Effector CD4-positive, alpha-beta T cell (primary cell): ENCODE measurements around the gene DUSP21. TPM values are rescaled to one million over a fixed set of nuclear protein-coding genes. Genes with fewer than 3 reads are reported as not detected.
"Not testable (repeated sequence)": the region's sequence is repeated elsewhere in the genome, so short reads cannot be mapped to it uniquely, and the experiment has no call there.

Experiments
- DNase-seq: peaks from one replicate; pipeline ENCODE4 v3.0.0-alpha.2; 2020
- total RNA-seq: gene quantifications from one replicate; lab custom pipeline; 2026; lab: John Stamatoyannopoulos, UW

The DUSP21 gene
- total RNA-seq, result not detected

DNA sequence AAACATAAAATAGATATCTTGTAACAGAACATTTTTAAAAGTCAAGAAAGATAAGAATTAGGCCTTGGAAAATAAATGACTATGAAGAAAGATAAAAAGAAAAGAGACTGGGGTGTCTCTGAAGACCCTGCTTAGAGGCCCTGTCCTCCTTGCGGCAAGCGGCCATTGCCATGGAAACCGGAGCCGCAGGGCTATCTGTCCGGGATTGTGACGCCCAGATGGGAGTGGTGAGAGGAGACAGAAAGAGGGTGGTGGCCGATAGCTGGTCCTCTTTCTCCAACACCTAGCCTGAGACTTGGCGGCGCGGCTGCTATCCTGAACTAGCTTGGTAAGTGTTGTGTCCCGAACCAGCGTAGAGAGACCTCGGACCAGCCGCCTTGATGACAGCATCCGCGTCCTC lies at the start of gene DUSP21:
Gene DUSP21 (plus strand): TSS at position 269 of the 400 bp plus-strand sequence. CDS start 112 bp downstream, at position 381.
- no peak for DNase-seq

DNA sequence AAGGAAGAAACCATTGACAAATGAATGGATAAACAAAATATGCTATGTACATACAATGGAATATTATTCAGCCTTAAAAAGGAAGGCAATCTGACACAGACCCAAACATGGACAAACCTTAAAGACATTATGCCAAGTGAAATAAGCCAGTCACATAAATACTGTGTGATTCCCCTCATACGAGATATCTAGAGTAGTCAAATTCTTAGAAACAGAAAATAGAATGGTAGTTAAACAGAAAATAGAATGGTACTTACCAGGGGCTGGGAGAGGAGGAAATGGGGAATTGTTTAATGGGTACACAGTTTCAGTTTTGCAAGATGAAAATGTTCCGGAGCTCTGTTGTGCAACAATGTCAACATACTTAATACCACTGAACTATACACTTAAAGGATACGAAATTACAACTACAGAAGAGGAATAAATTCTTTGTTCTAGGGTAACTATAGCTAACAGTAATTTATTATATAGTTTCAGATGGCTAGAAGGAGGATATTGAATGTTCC lies 47.8 kb upstream of the DUSP21 start:
- no peak for DNase-seq

GRCh38 chrX:44802613-44803012 lies 41.2 kb upstream of the DUSP21 start:
- no peak for DNase-seq

DNA sequence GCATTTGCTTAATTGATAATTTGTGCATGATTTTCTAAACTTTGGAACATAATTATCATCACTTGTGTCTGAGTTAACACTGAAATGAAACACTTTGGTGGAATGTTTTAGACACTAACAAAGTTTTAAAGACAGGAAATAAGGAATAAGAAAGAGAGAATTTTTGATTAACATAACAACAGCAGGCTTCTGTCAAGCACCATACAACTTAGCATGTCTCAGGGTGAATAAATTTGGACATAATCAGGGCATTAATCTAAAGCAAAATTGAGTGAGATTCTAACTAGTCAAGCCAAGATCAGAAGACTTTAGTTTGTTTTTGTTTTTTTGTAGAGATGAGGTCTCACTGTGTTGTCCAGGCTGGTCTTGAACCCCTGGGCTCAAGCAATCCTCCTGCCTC lies 28.1 kb upstream of the DUSP21 start:
- DNase-seq, result no peak

- no peak for DNase-seq
Observed at GRCh38 chrX:44816367-44816766, 27.5 kb upstream of the DUSP21 start.

GRCh38 chrX:44817029-44817428 lies 26.8 kb upstream of the DUSP21 start:
- DNase-seq, result no peak

DNA sequence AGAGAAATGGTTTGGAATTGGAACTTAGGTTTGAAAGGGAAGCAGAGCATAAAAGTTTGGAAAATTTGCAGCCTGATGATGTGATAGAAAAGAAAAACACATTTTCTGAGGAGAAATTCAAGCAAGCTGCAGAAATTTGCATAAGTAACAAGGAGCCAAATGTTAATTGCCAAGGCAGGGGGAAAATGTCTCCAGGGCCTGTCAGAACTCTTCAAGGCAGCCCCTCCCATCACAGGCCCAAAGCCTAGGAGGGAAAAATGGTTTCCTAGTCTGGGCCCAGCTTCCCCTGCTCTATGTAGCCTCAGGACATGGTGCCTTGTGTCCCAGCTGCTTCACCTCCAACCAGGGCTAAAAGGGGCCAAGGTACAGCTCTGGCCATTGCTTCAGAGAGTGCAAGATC lies 21.2 kb upstream of the DUSP21 start:
- DNase-seq, result no peak

DNA sequence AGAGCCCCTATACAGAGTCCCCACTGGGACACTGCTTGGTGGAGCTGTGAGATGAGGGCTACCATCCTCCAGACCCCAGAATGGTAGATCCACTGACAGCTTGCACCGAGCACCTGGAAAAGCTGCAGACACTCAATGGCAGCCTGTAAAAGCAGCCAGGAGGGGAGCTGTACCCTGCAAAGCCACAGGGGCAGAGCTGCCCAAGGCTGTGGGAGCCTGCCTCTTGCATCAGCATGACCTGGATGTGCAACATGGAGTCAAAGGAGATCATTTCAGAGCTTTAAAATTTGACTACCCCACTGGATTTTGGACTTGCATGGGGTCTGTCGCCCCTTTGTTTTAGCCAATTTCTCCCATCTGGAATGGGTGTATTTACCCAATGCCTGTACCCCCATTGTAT lies 20.6 kb upstream of the DUSP21 start:
- DNase-seq, result not testable (repeated sequence)

GRCh38 chrX:44828008-44828605 lies 15.7 kb upstream of the DUSP21 start:
- no peak for DNase-seq

- no peak for DNase-seq
Observed at GRCh38 chrX:44829832-44830231, 14.0 kb upstream of the DUSP21 start.

- no peak for DNase-seq
Observed at GRCh38 chrX:44842550-44843317, 1.1 kb upstream of the DUSP21 start.

DNA sequence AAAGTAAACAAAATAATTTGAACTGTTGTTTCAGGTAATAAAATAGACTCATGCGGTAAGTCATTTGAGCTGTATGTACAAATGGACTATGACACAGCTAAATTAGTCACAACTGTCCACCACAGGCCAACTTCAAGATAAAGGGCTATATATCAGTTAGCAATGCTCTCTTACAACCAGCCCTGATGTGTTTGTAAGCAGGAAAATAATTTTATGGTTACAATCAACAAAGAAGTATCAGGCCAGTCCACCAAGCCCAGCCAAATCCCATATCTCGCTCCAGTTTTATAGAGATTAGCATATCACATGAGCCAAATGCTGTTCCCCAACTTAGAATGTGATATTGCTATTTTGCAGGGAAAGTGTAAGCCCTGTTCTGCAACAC lies 511 bp upstream of the DUSP21 start:
- DNase-seq, result no peak

GRCh38 chrX:44844204-44844603 lies 383 bp downstream of the DUSP21 start:
- DNase-seq, result no peak

DNA sequence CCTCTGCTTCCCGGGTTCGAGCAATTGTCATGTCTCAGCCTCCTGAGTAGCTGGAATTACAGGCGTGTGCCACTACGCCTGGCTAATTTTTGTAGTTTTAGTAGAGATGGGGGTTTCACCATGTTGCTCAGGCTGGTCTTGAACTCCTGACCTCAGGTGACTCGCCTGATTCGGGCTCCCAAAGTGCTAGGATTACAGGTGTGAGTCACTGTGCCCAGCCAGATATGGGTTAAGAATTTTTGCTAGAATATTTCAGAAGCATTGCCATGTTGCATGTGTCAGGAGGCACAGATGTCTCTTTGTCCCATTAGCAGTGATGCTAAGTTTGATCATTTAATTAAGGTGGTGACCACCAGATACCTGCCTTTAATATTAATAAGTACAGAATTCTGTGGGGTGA lies 7.1 kb downstream of the DUSP21 start:
- DNase-seq, result not testable (repeated sequence)

DNA sequence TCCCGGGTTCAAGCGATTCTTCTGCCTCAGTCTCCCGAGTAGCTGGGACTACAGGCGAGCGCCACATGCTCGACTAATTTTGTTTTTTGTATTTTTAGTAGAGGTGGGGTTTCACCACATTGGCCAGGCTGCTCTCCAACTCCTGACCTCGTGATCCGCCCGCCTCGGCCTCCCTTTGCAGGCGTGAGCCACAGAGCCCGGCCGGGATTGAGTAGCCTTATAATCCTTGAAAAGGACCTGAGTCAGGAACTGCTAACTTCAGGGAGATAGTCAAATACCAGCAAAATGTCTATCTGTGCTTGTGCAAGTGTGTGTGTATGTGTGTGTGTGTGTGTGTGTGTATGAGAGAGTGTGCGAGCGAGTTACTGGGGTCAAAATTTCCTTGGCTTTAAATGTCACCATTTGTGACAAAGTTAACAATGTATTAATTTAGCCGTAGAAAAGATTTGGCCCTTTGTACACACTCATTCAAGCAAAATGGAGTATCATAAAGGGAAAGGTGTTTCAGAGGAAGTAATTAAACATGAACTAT lies 27.4 kb downstream of the DUSP21 start:
- DNase-seq, result no peak

DNA sequence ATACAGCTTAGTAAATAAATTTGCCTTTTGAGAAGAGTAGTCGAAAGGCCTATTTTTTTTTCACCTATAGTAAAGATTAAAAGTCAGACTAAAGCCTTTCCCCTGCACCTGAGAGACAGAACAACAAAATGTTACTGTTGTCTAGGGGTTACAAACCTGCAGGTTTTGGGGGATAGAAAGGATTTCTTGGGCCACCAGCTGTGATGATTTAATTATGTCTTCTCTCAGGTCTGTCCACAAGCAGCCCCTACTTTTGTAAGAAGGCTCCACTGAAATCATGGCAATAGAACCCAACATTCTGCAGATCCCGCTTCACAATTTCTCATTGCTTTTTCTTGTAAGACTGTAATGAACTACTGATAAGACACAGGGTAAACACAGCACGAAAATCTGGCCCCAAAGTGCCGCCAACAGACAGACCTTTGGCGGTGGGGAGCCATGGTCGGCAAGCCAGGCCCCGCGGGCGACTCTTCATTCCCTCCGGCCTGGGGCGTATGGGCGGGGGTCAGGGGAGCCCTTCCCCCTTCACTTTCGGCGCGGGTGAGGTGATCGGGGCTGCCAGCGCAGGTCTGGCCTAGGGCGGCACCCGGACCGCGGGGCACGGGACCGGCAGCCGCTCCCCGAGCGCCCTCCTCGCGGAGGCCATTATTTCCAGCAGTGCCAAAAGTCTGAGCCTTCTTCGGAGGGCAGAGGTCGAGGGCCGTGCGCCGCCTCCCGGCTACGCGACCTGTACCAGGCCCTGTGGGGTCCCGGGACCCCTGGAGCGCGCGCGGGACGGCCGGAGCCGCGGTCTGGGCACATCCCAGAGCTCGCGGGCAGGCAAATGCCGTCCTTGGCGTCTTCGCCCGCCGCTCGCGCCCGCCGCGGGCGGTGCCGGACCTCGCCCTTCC lies 28.4 kb downstream of the DUSP21 start:
- peak; percentile 40 for DNase-seq

DNA sequence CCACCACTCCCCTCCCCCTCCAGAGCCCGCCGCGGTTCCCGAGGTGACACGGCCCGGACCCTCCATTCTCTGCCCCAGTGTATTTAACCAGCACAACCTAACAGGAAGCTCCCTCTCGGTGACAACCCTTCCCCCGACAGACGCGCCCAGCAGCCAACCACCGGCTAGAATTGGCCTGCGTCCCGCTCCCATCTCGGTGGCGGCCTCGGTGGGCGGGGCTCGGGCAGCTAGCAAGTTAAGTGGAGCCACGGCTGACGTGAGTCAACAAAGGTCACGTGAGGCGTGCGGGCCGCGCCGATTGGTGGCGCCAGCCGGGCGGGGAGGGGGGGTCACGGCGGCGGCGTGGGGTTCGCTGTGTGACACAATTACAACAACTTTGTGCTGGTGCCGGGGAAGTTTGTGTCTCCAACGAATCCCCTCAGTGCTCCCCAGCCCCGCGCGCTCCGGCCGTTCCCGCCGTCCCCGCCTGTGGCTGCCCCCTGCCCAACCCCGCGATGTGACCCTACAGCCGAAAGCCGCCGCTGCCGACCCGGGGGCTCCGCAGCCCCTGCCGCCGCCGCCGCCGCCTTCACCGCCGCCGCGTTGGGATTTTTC lies 29.1 kb downstream of the DUSP21 start, which contains the start of gene KDM6A:
Gene KDM6A (plus strand): TSS at position 368 of the 594 bp plus-strand sequence. CDS start 364 bp downstream, outside the sequence.
- DNase-seq, result peak; percentile 100

- peak; percentile 50 for DNase-seq
Observed at GRCh38 chrX:44873415-44874276, 29.8 kb downstream of the DUSP21 start.

- peak; percentile 32 for DNase-seq
Observed at GRCh38 chrX:44874420-44875184, 30.8 kb downstream of the DUSP21 start.

DNA sequence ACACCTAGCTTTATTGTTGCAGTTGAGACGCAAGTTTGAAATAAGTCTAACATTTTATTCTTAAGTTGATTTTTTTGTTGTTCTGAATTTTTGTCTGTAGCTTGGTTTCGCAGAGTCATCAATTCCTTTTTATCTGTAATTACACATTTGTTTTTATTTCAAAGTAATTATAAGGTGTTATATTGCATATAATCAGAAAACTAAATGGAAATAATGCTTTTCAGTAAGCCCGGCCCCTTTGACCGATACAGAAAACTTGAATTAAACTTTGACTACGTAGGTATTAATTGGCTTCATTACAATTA lies 31.3 kb downstream of the DUSP21 start:
- DNase-seq, result no peak

GRCh38 chrX:44876086-44876485 lies 32.3 kb downstream of the DUSP21 start:
- DNase-seq, result no peak
